ENCODE measurements around the gene CAMK4. TPM values are rescaled to one million over a fixed set of nuclear protein-coding genes. Genes with fewer than 3 reads are reported as not detected.

The CAMK4 gene
- total and polyA plus RNA-seq, 9 of the 15 experiments (the other 6 are each of a cell fraction or from before 2014, with no cell fraction given) = 0.35 TPM; not detected in 8

- 0% methylated on average over 3 of the region's 3 CpGs for WGBS (ENCODE audit: insufficient coverage, low coverage, missing lambda C conversion rate)
- Histone ChIP-seq H3K36me3 (ENCODE audit: control insufficient read depth, insufficient read depth, low read length) (no peaks in the 10 kb centered on the region), H3K4me1 (replicated peaks in 1 of 2; ENCODE audit: control insufficient read depth in 2 of 2, insufficient read depth in 2 of 2, low read length in 2 of 2) (no peaks in the 10 kb centered on the region), H3K9me3 (replicated peaks; ENCODE audit: control insufficient read depth, insufficient read depth, low read depth, low read length) (no peaks in the 10 kb centered on the region), H3K4me2 (ENCODE audit: insufficient read depth, low read length) (no peak overlapping the region), H3K4me3 (no peak overlapping the region), H3K27ac (ENCODE audit: extremely low read depth, low read depth, low read length) (no peak overlapping the region), H3K79me2 (ENCODE audit: control insufficient read depth, insufficient read depth, low read length) (no peaks in the 10 kb centered on the region), H2AFZ (ENCODE audit: low read depth, low read length) (no peak overlapping the region), H3K9ac (ENCODE audit: insufficient read depth in 1 of 2, low read depth in 2 of 2, low read length in 2 of 2) (no peak overlapping the region), H3K9me1 (ENCODE audit: control insufficient read depth, insufficient read depth, low read length) (no peaks in the 10 kb centered on the region), H3K27me3 (ENCODE audit: control insufficient read depth in 2 of 2, insufficient read depth in 2 of 2, low read length in 2 of 2) (no peaks in the 10 kb centered on the region), H4K20me1 (replicated peaks; ENCODE audit: control insufficient read depth, insufficient read depth, low read length) (no peaks in the 10 kb centered on the region)
- FAIRE-seq = no peak
- intact Hi-C loops (cut with micrococcal nuclease) = no loop called here
- CTCF ChIA-PET (ENCODE audit: low intra/inter-chr PET ratio) = no interaction called here
- POLR2A ChIA-PET = no interaction called here
- BruUV-seq (replicated peaks) = no TSS peak
- in situ Hi-C loops (cut with MboI) = no loop called here
- ATAC-seq = no peak
- no peak for DNase-seq (ENCODE audit: extremely low read depth in 1 of 4, low spot score in 3 of 4)
- TF ChIP-seq MXD1 (CRISPR knock-in tag; IDR thresholded peaks at IDR 0.05; ENCODE audit: borderline replicate concordance, poor library complexity, severe bottlenecking) = no peak
- no peak for TF ChIP-seq TCFL5 (CRISPR knock-in tag; conservative IDR thresholded peaks at IDR 0.05)
- no peak for TF ChIP-seq ZNF347 (CRISPR knock-in tag; IDR thresholded peaks at IDR 0.05; ENCODE audit: low read depth)
- no peak for TF ChIP-seq ZNF280B (CRISPR knock-in tag; IDR thresholded peaks at IDR 0.05)
Measured at GRCh38 chr5:111348661-111349329, 124.6 kb downstream of the CAMK4 start.
